ENCODE measurements around the gene BEST2.

GRCh38 chr19:12787458-12787857 lies 35.9 kb downstream of the BEST2 start:
- no peak for TF ChIP-seq CTCF (IDR thresholded peaks at IDR 0.05 in 8 of 11, conservative IDR thresholded peaks at IDR 0.05 in 3 of 11)
- no peak for TF ChIP-seq POLR2AphosphoS5 (IDR thresholded peaks at IDR 0.05)
